Gastrocnemius medialis (tissue), 4 donors: Measurements from ENCODE around the gene FOXO6. TPM values are rescaled to one million over a fixed set of nuclear protein-coding genes. Genes with fewer than 3 reads are reported as not detected.

Experiments
- ATAC-seq, 2 donors: fragments of 150-250 bp; one replicate each; pipeline ENCODE4 v1.9.1; 2016
- DNase-seq, 2 donors: peaks; one replicate each; pipeline ENCODE4 v3.0.0-alpha.2; 2019
- H3K27ac ChIP-seq, 4 donors: fragments of 200-600 bp; sonication (generic); 1 replicate in 1 of 4; 2 replicates in 3 of 4; pipeline ENCODE4 v1.5.1; 2016 to 2018; ENCODE audit warnings: mild to moderate bottlenecking in 2 of 4, moderate library complexity in 1 of 4
- H3K27me3 ChIP-seq, 3 donors: fragments of 200-600 bp; sonication (generic) in 2 of 3; 1 replicate in 1 of 3; 2 replicates in 2 of 3; pipeline versions ENCODE4 v1.5.1 to v1.6.0; 2016 to 2019; ENCODE audit warnings: mild to moderate bottlenecking in 1 of 3, moderate library complexity in 1 of 3
- H3K36me3 ChIP-seq, 2 donors: fragments of 200-600 bp; sonication (generic) in 1 of 2; one replicate each; pipeline ENCODE4 v1.5.1; 2017 to 2018
- H3K4me1 ChIP-seq, 2 donors: fragments of 200-600 bp; sonication (generic) in 1 of 2; one replicate each; pipeline ENCODE4 v1.5.1; 2016 to 2017; ENCODE audit warnings: mild to moderate bottlenecking in 2 of 2
- H3K4me3 ChIP-seq, 4 donors: fragments of 200-600 bp; sonication (generic) in 3 of 4; 1 replicate in 1 of 4; 2 replicates in 3 of 4; pipeline ENCODE4 v1.5.1; 2016 to 2019; ENCODE audit warnings: mild to moderate bottlenecking in 2 of 4
- H3K9me3 ChIP-seq, 3 donors: fragments of 200-600 bp; sonication (generic) in 2 of 3; 1 replicate in 1 of 3; 2 replicates in 2 of 3; pipeline ENCODE4 v1.5.1; 2016 to 2019
- POLR2A ChIP-seq, 2 donors: fragments of 450-650 bp; IDR thresholded peaks; one replicate each; pipeline ENCODE4 v1.6.1; 2017; ENCODE audit warnings: antibody characterized with exemption in 2 of 2, mild to moderate bottlenecking in 2 of 2, moderate library complexity in 2 of 2
- in situ Hi-C, 4 donors: fragments of 200-750 bp; cut with MboI; loops; one replicate each; pipeline versions ENCODE4 v1.15.0 to v1.8.0; 2017; ENCODE audit warnings: low sequenced_read_pairs in 4 of 4
- intact Hi-C: fragments of 100-400 bp; cut with DNase I; formaldehyde crosslinking; loops from one replicate; pipeline ENCODE4 v1.15.1; 2023; ENCODE audit warnings: low total_unique reads
- total RNA-seq, 4 donors: library from RNA; depleted of rRNA; stranded (reverse); fragments of >200 nt; gene quantifications; one replicate each; pipeline versions ENCODE4 v1.1.0 to v1.2.3, GENCODE V29; 2016
- TF ChIP-seq, protein P1 (sequence below), 5 experiments: fragments of 450-650 bp in 3 of 5; fragments of 200-600 bp in 2 of 5; sonication (generic) in 2 of 5; IDR thresholded peaks in 4 of 5; conservative IDR thresholded peaks in 1 of 5; 1 replicate in 4 of 5; 2 replicates in 1 of 5; pipeline ENCODE4 v1.5.1; 2016 to 2019; ENCODE audit warnings: antibody characterized with exemption in 5 of 5, mild to moderate bottlenecking in 3 of 5, moderate library complexity in 3 of 5

Gene FOXO6
- total RNA-seq, 4 donors from 2014 or later = 0.20 to 3.9 (median 0.94) TPM

DNA sequence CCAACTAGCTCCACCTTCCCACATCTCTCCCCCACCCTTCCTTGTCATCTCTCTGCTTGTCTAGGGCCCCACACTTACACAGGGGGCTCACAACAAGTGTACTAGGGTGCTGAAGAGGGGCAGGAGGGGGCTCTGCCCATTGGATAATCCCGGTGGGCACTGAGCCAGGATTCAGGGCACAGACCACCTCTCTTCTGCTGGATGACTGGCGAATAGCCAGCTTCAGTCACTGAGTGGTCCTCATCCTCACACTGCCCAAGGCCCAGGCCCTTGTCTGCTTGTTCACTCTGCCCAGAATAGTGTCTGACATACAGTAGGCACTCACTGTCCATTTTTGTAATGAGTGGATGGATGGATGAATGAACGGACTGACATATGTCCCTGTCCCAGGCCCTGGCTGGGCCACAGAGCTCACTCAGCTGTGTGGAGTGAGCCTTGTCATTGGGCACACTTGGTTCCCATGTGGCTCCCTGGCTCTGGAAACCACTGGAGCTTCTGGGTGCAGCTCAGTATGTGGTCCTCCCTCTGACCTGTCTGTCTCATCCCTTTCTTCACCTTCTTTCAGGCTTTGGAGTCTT is 36.6 kb downstream of the FOXO6 start:
- H3K27me3 ChIP-seq = no peaks in the 10 kb centered on the region
- intact Hi-C loops = loop anchor here (2.0 kb wide), 3 partner anchors 21 to 37 kb away; partner anchors contain the start of gene FOXO6
- no peak overlapping the region for H3K4me3 ChIP-seq
- in situ Hi-C loops = no loop called here
- peak overlapping the region; percentile 38 to 81 (median 78) for H3K27ac ChIP-seq
- DNase-seq (no peak), ATAC-seq (peak in 1 of 2 donors; percentile 57)
- TF ChIP-seq, protein P1, sequence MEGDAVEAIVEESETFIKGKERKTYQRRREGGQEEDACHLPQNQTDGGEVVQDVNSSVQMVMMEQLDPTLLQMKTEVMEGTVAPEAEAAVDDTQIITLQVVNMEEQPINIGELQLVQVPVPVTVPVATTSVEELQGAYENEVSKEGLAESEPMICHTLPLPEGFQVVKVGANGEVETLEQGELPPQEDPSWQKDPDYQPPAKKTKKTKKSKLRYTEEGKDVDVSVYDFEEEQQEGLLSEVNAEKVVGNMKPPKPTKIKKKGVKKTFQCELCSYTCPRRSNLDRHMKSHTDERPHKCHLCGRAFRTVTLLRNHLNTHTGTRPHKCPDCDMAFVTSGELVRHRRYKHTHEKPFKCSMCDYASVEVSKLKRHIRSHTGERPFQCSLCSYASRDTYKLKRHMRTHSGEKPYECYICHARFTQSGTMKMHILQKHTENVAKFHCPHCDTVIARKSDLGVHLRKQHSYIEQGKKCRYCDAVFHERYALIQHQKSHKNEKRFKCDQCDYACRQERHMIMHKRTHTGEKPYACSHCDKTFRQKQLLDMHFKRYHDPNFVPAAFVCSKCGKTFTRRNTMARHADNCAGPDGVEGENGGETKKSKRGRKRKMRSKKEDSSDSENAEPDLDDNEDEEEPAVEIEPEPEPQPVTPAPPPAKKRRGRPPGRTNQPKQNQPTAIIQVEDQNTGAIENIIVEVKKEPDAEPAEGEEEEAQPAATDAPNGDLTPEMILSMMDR (IDR thresholded peaks at IDR 0.05 in 4 of 5, conservative IDR thresholded peaks at IDR 0.05 in 1 of 5) = no peak
- no peak for TF ChIP-seq POLR2A (IDR thresholded peaks at IDR 0.05)
- peaks cover 34 to 41% of the 10 kb centered on the region in 2 donors for H3K4me1 ChIP-seq
- no peaks in the 10 kb centered on the region for H3K9me3 ChIP-seq
- no peaks in the 10 kb centered on the region for H3K36me3 ChIP-seq

DNA sequence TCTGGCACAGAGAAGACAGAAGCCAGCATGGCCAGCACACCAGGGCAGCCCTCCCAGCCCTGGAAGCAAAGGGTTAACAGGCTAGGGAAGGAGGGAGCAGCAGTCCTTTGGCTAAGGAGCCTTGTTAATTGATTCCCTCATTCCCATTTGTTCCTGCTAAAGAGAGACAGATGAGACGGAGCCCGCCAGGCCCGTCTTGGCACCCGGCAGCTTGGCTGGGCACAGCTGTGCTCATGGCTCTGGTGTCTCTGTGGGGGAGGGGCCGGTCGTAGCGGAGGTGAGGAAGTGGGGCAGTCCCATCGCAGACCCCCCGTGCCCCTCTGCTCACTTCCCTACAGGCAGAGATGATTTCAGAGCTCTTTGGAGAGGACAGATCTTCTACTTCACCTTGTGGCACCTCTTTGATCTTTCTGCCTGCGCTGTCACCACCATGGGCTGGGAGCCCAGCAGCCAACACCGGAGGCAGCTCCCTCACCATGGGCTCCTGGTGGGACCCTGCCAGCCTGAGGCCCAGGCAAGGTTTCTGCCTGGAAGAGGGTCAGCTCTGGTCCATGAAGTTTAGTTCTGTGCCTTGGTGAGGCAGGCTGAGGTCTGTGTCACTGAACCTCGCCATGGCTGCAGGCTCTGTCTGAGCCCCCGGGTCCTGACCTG is 38.0 kb downstream of the FOXO6 start:
- H3K27me3 ChIP-seq = no peaks in the 10 kb centered on the region
- ATAC-seq (peak; percentile 61 to 83), DNase-seq (peak; percentile 35 to 84)
- intact Hi-C loops = loop anchor here (2.0 kb wide), 2 partner anchors 20 to 38 kb away; partner anchors contain the start of gene FOXO6
- in situ Hi-C loops = no loop called here
- no peak for TF ChIP-seq POLR2A (IDR thresholded peaks at IDR 0.05)
- TF ChIP-seq, protein P1 (IDR thresholded peaks at IDR 0.05 in 4 of 5, conservative IDR thresholded peaks at IDR 0.05 in 1 of 5) = no peak
- peak overlapping the region; percentile 36 to 81 (median 78) for H3K27ac ChIP-seq
- H3K9me3 ChIP-seq = no peaks in the 10 kb centered on the region
- H3K36me3 ChIP-seq = no peaks in the 10 kb centered on the region
- H3K4me1 ChIP-seq = peaks cover 34 to 41% of the 10 kb centered on the region in 2 donors
- peak overlapping the region in 3 of 4 donors; percentile 14 to 31 (median 23) for H3K4me3 ChIP-seq

DNA sequence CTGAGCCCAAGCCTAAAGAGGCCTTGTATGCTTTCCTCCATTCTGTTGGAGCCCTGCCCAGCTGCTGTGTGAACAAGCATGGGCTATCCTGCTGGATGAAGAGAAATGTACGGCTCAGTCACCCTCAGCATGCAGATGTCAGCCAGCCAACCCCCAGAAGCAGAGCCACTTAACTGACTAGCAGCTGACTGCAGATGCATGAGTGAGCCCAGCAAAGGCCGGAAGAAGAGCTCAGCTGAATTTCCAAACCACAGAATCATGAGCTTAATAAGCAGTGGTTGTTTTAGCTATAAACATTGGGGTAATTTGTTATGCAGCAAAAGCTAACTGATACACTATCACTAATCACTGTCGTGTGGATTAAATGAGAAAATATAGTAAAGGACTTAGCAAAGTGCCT is 39.0 kb downstream of the FOXO6 start:
- H3K27ac ChIP-seq = no peak overlapping the region
- no peaks in the 10 kb centered on the region for H3K27me3 ChIP-seq
- no peak for ATAC-seq
- no peak for TF ChIP-seq POLR2A (IDR thresholded peaks at IDR 0.05)
- TF ChIP-seq, protein P1 (IDR thresholded peaks at IDR 0.05 in 4 of 5, conservative IDR thresholded peaks at IDR 0.05 in 1 of 5) = no peak
- peaks cover 34 to 41% of the 10 kb centered on the region in 2 donors for H3K4me1 ChIP-seq
- DNase-seq = no peak
- no peak overlapping the region for H3K4me3 ChIP-seq
- no peaks in the 10 kb centered on the region for H3K36me3 ChIP-seq
- in situ Hi-C loops = no loop called here
- H3K9me3 ChIP-seq = no peaks in the 10 kb centered on the region
- intact Hi-C loops = no loop called here

DNA sequence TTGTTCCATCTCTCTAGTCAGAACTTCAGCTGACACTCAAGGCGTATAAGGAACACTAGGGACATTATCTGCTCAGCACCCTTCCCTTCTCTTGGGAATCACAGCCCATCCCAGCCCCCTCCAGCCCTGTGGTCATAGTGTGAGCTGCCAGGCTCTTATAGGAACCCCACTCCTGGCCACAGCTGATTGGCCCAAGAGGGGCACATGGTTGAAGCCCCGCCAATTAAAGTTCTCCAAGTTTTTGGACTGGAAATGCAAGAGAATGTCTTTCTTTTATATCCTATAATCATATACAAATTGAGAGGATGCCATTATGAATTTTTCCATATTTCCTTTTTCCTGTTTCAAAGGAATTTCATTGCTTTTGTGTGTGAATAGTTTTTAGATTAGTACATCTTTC is 40.7 kb downstream of the FOXO6 start:
- H3K4me1 ChIP-seq = peaks cover 25 to 27% of the 10 kb centered on the region in 2 donors

DNA sequence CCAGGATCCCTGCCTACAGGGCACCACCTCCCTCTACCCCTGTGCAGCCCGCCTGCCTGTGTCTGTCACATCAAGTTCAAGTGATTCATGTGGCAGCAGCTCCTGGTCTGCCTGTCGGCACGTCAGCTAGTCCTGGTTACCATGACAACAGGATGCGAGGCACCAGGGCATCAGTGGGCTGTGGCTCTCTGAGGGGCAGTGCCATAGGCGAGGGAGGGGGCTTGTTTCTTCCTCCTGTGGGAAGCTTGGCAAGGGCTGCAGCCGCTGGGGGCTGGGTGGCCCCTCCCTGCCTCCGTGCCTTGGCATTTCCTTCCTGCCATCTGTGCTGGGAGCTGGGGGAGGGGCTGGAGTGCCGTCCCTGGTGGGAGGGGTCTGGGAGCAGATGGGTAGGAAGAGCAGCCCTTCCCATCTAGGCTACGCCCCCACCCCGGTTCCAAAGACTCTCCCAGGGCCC is 43.1 kb downstream of the FOXO6 start:
- in situ Hi-C loops (no loop called here), intact Hi-C loops (no loop called here)
- TF ChIP-seq, protein P1 (IDR thresholded peaks at IDR 0.05 in 4 of 5, conservative IDR thresholded peaks at IDR 0.05 in 1 of 5) = no peak
- no peak for TF ChIP-seq POLR2A (IDR thresholded peaks at IDR 0.05)
- ATAC-seq (no peak), DNase-seq (no peak)
- Histone ChIP-seq H3K4me1 (peaks cover 4 to 6% of the 10 kb centered on the region in 2 donors), H3K4me3 (no peak overlapping the region), H3K36me3 (no peaks in the 10 kb centered on the region), H3K9me3 (no peaks in the 10 kb centered on the region), H3K27me3 (no peaks in the 10 kb centered on the region), H3K27ac (no peak overlapping the region)

More for the DNA sequence above, 40.7 kb downstream of the FOXO6 start:
- intact Hi-C loops = no loop called here
- H3K27me3 ChIP-seq = no peaks in the 10 kb centered on the region
- TF ChIP-seq POLR2A (IDR thresholded peaks at IDR 0.05) = no peak
- H3K27ac ChIP-seq = no peak overlapping the region
- H3K4me3 ChIP-seq = no peak overlapping the region
- no peaks in the 10 kb centered on the region for H3K36me3 ChIP-seq
- no peak for ATAC-seq
- no peak for DNase-seq
- H3K9me3 ChIP-seq = no peaks in the 10 kb centered on the region
- in situ Hi-C loops = no loop called here
